K562 (cell line): ENCODE results near the gene LRRC10B. TPM values are rescaled to one million over a fixed set of nuclear protein-coding genes. Genes with fewer than 3 reads are reported as not detected.

Experiments used
- ATAC-seq: fragments of 200-7000 bp; cut with Tn5 transposase; 3 replicates; pipeline ENCODE4 v1.9.1; 2020; ENCODE audit warnings: moderate library complexity
- BruUV-seq: library from RNA; stranded (reverse); fragments of 400-500 nt; replicated peaks from 2 replicates; lab custom pipeline; 2021; lab: Mats Ljungman, UMichigan
- CTCF ChIA-PET: fragments of 300-600 bp; formaldehyde crosslinking; extraction: SDS; loops from one replicate; lab custom pipeline; 2021; ENCODE audit warnings: low intra/inter-chr PET ratio; lab: Yijun Ruan, JAX
- POLR2A ChIA-PET: fragments of 300-600, 350-650 bp; sonication (Branson Sonifier 250); formaldehyde crosslinking; extraction: SDS; loops from one replicate; lab custom pipeline; 2021; ENCODE audit warnings: antibody characterized with exemption, inconsistent platforms; lab: Yijun Ruan, JAX
- DNase-seq, 4 experiments: peaks; one replicate each; pipeline versions ENCODE4 v3.0.0 to v3.0.0-alpha.2; 2011 to 2018; ENCODE audit warnings: low spot score in 3 of 4, mixed read lengths in 3 of 4; ENCODE audit errors: extremely low read depth in 1 of 4
- FAIRE-seq: peaks from 2 replicates; lab custom pipeline; 2011; peaks lifted over from hg19 to GRCh38; lab: Jason Lieb, UNC
- H2AFZ ChIP-seq: 2 replicates; pipeline ENCODE4 v1.6.0; 2011; ENCODE audit warnings: low read depth, low read length, control low read depth, inconsistent platforms
- H3K27ac ChIP-seq: fragments of 200-600 bp; 3 replicates; pipeline ENCODE4 v1.8.0; 2011; ENCODE audit warnings: low read depth, mild to moderate bottlenecking, control low read depth, inconsistent platforms, low read length, moderate library complexity, mixed read lengths; ENCODE audit errors: extremely low read depth
- H3K27me3 ChIP-seq, 2 experiments: fragments of 300-600 bp in 1 of 2; 2 replicates in 1 of 2; 3 replicates in 1 of 2; pipeline versions ENCODE4 v1.6.0 to v1.8.0; 2011; ENCODE audit warnings: inconsistent platforms in 2 of 2, low read length in 2 of 2, mild to moderate bottlenecking in 1 of 2, mixed read lengths in 1 of 2, moderate library complexity in 1 of 2; ENCODE audit not compliant: control insufficient read depth in 2 of 2, insufficient read depth in 2 of 2
- H3K36me3 ChIP-seq: fragments of 300-600 bp; 3 replicates; pipeline ENCODE4 v1.8.0; 2011; ENCODE audit warnings: mild to moderate bottlenecking, low read length, inconsistent platforms; ENCODE audit not compliant: control insufficient read depth, insufficient read depth
- H3K4me1 ChIP-seq, 2 experiments: fragments of 200-600 bp in 1 of 2; replicated peaks in 1 of 2; 2 replicates in 1 of 2; 3 replicates in 1 of 2; pipeline versions ENCODE4 v1.5.1 to v1.8.0; 2011; ENCODE audit warnings: inconsistent platforms in 2 of 2, low read length in 2 of 2, mild to moderate bottlenecking in 1 of 2, mixed read lengths in 1 of 2, moderate library complexity in 1 of 2; ENCODE audit not compliant: control insufficient read depth in 2 of 2, insufficient read depth in 2 of 2
- H3K4me2 ChIP-seq: 2 replicates; pipeline ENCODE4 v1.6.1; 2011; ENCODE audit warnings: low read length, control low read depth, inconsistent platforms, mixed read lengths; ENCODE audit not compliant: insufficient read depth
- H3K4me3 ChIP-seq: fragments of 200-600 bp; sonication (generic), shearing (Covaris generic); 2 replicates; pipeline ENCODE4 v1.5.1; 2016; ENCODE audit warnings: control low read depth, inconsistent platforms
- H3K79me2 ChIP-seq: fragments of 200-600 bp; 3 replicates; pipeline ENCODE4 v1.8.0; 2011; ENCODE audit warnings: low read length, inconsistent platforms; ENCODE audit not compliant: control insufficient read depth, insufficient read depth
- H3K9ac ChIP-seq, 2 experiments: 2 replicates each; pipeline versions ENCODE4 v1.6.0 to v1.6.1; 2011; ENCODE audit warnings: low read depth in 2 of 2, low read length in 2 of 2, control low read depth in 1 of 2, inconsistent platforms in 1 of 2, mild to moderate bottlenecking in 1 of 2, mixed read lengths in 1 of 2; ENCODE audit not compliant: insufficient read depth in 1 of 2
- H3K9me1 ChIP-seq: one replicate; pipeline ENCODE4 v1.6.0; 2011; ENCODE audit warnings: inconsistent platforms, mild to moderate bottlenecking, low read length, moderate library complexity; ENCODE audit not compliant: control insufficient read depth, insufficient read depth
- H3K9me3 ChIP-seq: replicated peaks from 2 replicates; pipeline ENCODE4 v1.5.1; 2011; ENCODE audit warnings: low read depth, low read length, inconsistent platforms; ENCODE audit not compliant: control insufficient read depth, insufficient read depth
- H4K20me1 ChIP-seq: replicated peaks from 2 replicates; pipeline ENCODE4 v1.6.1; 2011; ENCODE audit warnings: low read length, inconsistent platforms, mixed read lengths; ENCODE audit not compliant: control insufficient read depth, insufficient read depth
- PTBP1 ChIP-seq: fragments of 200-400 bp; formaldehyde crosslinking; IDR thresholded peaks from 2 replicates; pipeline ENCODE4 v1.6.1; 2017; ENCODE audit warnings: low read depth, low read length
- ZSCAN32 ChIP-seq: fragments of 450-650 bp; formaldehyde crosslinking; IDR thresholded peaks from 2 replicates; pipeline ENCODE4 v1.4.0; 2020; ENCODE audit warnings: mild to moderate bottlenecking, moderate library complexity
- WGBS: fragments of 100-300 bp; shearing (Covaris generic); methylation state at CpG from one replicate; pipeline ENCODE4 v1.1.6; 2016; ENCODE audit warnings: low coverage, mixed read lengths; ENCODE audit not compliant: insufficient coverage; ENCODE audit errors: missing lambda C conversion rate; 5-methylcytosine and 5-hydroxymethylcytosine counted together
- in situ Hi-C: fragments of 300-500 bp; cut with MboI; formaldehyde crosslinking; loops from 4 replicates; pipeline ENCODE4 v1.15.0; 2018; ENCODE audit warnings: inconsistent platforms, mixed read lengths
- intact Hi-C: fragments of 100-400 bp; cut with micrococcal nuclease; formaldehyde crosslinking; loops from 2 replicates; pipeline ENCODE4 v1.14.2; 2022
- polyA plus RNA-seq, 8 experiments: library from polyadenylated mRNA; depleted of rRNA in 4 of 8; stranded (reverse) in 5 of 8; unstranded in 3 of 8; fragments of >200 nt; fragmentation: Nextera tagmentation in 2 of 8; fragmentation: Illumina TruSeq in 1 of 8; extraction: Ambion mirVana in 2 of 8; extraction: Trizol in 1 of 8; gene quantifications; 2 replicates each; pipeline versions ENCODE4 v1.2.1 to v1.2.3, GENCODE V29; 2011 to 2014; ENCODE audit warnings: inconsistent platforms in 1 of 8, missing spikeins in 1 of 8
- total RNA-seq, 7 experiments: library from RNA; depleted of rRNA in 6 of 7; stranded (reverse); fragments of >200 nt in 6 of 7; fragmentation: Illumina TruSeq in 2 of 7; extraction: Trizol in 2 of 7; gene quantifications; 2 replicates each; pipeline versions ENCODE4 v1.2.1 to v1.2.3, GENCODE V29; 2011 to 2021; ENCODE audit warnings: low replicate concordance in 1 of 7
- TF ChIP-seq, protein P1 (sequence below): fragments of 200-600 bp; sonication (generic); IDR thresholded peaks from one replicate; pipeline ENCODE4 v1.6.1; 2012; ENCODE audit warnings: mild to moderate bottlenecking, low read depth, low read length, inconsistent platforms
- TF ChIP-seq, protein P2 (sequence below): fragments of 450-650 bp; IDR thresholded peaks from 2 replicates; pipeline ENCODE4 v1.6.1; 2016; ENCODE audit warnings: antibody characterized with exemption

Gene LRRC10B
- total and polyA plus RNA-seq, 9 of the 15 experiments (the other 6 are each of a cell fraction or from before 2014, with no cell fraction given) = 0.11 TPM; not detected in 8

DNA sequence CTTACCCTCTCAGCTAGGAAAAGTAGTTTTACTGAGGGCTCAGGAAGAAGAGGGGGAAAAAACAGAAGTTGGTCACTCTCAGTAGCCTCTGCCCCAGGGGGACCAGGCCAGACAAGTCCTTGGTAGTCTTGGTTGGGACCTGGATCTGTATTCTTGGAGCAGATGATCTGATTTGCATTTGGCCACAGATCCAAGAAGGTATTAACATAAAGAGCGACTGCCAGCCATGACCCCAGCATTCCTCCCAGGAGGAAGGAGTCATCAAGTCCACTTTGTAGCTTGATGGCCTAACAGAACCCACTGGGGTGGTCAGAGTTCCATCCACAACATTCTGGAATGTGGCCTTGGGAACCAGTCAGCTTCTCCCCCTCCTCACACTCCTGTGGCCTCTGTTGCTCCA, 6.0 kb upstream of the LRRC10B start:
- Histone ChIP-seq H3K4me3 (no peak overlapping the region), H3K79me2 (no peaks in the 10 kb centered on the region), H3K9ac (no peak overlapping the region; a peak in 1 of 4 replicates), H3K4me2 (no peak overlapping the region), H4K20me1 (0 out of 2 replicates have a peak, but pooled peaks cover 3% of the 10 kb centered on the region), H3K27ac (no peak overlapping the region), H3K9me3 (no peaks in the 10 kb centered on the region; the same call in 1 of the 2 replicates), H2AFZ (no peak overlapping the region), H3K9me1 (peaks cover 7% of the 10 kb centered on the region), H3K4me1 (no peaks in the 10 kb centered on the region; a peak in 2 of 5 replicates), H3K36me3 (no peaks in the 10 kb centered on the region), H3K27me3 (peaks cover 4 to 36% of the 10 kb centered on the region in 2 experiments; a peak in 4 of 5 replicates)
- TF ChIP-seq PTBP1 (no peak), ZSCAN32 (CRISPR knock-in tag) (no peak)
- TF ChIP-seq, protein P1, sequence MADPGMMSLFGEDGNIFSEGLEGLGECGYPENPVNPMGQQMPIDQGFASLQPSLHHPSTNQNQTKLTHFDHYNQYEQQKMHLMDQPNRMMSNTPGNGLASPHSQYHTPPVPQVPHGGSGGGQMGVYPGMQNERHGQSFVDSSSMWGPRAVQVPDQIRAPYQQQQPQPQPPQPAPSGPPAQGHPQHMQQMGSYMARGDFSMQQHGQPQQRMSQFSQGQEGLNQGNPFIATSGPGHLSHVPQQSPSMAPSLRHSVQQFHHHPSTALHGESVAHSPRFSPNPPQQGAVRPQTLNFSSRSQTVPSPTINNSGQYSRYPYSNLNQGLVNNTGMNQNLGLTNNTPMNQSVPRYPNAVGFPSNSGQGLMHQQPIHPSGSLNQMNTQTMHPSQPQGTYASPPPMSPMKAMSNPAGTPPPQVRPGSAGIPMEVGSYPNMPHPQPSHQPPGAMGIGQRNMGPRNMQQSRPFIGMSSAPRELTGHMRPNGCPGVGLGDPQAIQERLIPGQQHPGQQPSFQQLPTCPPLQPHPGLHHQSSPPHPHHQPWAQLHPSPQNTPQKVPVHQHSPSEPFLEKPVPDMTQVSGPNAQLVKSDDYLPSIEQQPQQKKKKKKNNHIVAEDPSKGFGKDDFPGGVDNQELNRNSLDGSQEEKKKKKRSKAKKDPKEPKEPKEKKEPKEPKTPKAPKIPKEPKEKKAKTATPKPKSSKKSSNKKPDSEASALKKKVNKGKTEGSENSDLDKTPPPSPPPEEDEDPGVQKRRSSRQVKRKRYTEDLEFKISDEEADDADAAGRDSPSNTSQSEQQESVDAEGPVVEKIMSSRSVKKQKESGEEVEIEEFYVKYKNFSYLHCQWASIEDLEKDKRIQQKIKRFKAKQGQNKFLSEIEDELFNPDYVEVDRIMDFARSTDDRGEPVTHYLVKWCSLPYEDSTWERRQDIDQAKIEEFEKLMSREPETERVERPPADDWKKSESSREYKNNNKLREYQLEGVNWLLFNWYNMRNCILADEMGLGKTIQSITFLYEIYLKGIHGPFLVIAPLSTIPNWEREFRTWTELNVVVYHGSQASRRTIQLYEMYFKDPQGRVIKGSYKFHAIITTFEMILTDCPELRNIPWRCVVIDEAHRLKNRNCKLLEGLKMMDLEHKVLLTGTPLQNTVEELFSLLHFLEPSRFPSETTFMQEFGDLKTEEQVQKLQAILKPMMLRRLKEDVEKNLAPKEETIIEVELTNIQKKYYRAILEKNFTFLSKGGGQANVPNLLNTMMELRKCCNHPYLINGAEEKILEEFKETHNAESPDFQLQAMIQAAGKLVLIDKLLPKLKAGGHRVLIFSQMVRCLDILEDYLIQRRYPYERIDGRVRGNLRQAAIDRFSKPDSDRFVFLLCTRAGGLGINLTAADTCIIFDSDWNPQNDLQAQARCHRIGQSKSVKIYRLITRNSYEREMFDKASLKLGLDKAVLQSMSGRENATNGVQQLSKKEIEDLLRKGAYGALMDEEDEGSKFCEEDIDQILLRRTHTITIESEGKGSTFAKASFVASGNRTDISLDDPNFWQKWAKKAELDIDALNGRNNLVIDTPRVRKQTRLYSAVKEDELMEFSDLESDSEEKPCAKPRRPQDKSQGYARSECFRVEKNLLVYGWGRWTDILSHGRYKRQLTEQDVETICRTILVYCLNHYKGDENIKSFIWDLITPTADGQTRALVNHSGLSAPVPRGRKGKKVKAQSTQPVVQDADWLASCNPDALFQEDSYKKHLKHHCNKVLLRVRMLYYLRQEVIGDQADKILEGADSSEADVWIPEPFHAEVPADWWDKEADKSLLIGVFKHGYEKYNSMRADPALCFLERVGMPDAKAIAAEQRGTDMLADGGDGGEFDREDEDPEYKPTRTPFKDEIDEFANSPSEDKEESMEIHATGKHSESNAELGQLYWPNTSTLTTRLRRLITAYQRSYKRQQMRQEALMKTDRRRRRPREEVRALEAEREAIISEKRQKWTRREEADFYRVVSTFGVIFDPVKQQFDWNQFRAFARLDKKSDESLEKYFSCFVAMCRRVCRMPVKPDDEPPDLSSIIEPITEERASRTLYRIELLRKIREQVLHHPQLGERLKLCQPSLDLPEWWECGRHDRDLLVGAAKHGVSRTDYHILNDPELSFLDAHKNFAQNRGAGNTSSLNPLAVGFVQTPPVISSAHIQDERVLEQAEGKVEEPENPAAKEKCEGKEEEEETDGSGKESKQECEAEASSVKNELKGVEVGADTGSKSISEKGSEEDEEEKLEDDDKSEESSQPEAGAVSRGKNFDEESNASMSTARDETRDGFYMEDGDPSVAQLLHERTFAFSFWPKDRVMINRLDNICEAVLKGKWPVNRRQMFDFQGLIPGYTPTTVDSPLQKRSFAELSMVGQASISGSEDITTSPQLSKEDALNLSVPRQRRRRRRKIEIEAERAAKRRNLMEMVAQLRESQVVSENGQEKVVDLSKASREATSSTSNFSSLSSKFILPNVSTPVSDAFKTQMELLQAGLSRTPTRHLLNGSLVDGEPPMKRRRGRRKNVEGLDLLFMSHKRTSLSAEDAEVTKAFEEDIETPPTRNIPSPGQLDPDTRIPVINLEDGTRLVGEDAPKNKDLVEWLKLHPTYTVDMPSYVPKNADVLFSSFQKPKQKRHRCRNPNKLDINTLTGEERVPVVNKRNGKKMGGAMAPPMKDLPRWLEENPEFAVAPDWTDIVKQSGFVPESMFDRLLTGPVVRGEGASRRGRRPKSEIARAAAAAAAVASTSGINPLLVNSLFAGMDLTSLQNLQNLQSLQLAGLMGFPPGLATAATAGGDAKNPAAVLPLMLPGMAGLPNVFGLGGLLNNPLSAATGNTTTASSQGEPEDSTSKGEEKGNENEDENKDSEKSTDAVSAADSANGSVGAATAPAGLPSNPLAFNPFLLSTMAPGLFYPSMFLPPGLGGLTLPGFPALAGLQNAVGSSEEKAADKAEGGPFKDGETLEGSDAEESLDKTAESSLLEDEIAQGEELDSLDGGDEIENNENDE = no peak
- TF ChIP-seq, protein P2, sequence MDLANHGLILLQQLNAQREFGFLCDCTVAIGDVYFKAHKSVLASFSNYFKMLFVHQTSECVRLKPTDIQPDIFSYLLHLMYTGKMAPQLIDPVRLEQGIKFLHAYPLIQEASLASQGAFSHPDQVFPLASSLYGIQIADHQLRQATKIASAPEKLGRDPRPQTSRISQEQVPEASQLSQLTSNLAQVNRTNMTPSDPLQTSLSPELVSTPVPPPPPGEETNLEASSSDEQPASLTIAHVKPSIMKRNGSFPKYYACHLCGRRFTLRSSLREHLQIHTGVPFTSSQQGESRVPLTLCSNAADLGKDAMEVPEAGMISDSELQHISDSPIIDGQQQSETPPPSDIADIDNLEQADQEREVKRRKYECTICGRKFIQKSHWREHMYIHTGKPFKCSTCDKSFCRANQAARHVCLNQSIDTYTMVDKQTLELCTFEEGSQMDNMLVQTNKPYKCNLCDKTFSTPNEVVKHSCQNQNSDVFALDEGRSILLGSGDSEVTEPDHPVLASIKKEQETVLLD = no peak
- 7% methylated on average over 1 of the region's 1 CpG for WGBS
- FAIRE-seq = no peak
- POLR2A ChIA-PET = interaction anchor here (1.0 kb wide), 1 partner anchor 20 kb away, joined by 4 read pairs; no protein-coding TSS in a partner anchor
- intact Hi-C loops (no loop called here), in situ Hi-C loops (no loop called here)
- no TSS peak for BruUV-seq
- DNase-seq = no peak
- CTCF ChIA-PET = no interaction called here
- ATAC-seq = no peak
